ENCODE results near the gene CUEDC2.

CUEDC2 gene

GRCh38 chr10:102400598-102401341 lies 31.6 kb downstream of the CUEDC2 start:
- Histone ChIP-seq H3K27me3 (ENCODE audit: control insufficient read depth, insufficient read depth, low read length) (0 out of 2 replicates have a peak, but pooled peaks cover 5% of the 10 kb centered on the region), H3K27ac (ENCODE audit: low read depth, low read length) (no peak overlapping the region), H3K36me3 (ENCODE audit: control insufficient read depth, insufficient read depth, low read length) (peaks cover 32% of the 10 kb centered on the region), H3K9ac (ENCODE audit: low read depth, low read length) (no peak overlapping the region), H3K9me3 (ENCODE audit: control insufficient read depth, insufficient read depth, low read length) (no peaks in the 10 kb centered on the region), H3K4me1 (ENCODE audit: control insufficient read depth, insufficient read depth, low read length) (peaks cover 10% of the 10 kb centered on the region), H3K4me3 (ENCODE audit: low read depth, low read length) (no peak overlapping the region)

GRCh38 chr10:102400076-102400475 lies 32.3 kb downstream of the CUEDC2 start:
- H3K9me3 ChIP-seq (ENCODE audit: control insufficient read depth, insufficient read depth, low read length): no peaks in the 10 kb centered on the region
- H3K9ac ChIP-seq (ENCODE audit: low read depth, low read length): no peak overlapping the region
- peaks cover 7% of the 10 kb centered on the region; the same call in 1 of the 2 replicates for H3K27me3 ChIP-seq (ENCODE audit: control insufficient read depth, insufficient read depth, low read length)
- H3K27ac ChIP-seq (ENCODE audit: low read depth, low read length): no peak overlapping the region
- peaks cover 10% of the 10 kb centered on the region for H3K4me1 ChIP-seq (ENCODE audit: control insufficient read depth, insufficient read depth, low read length)
- peak overlapping the region; percentile 69; the same call in 1 of the 2 replicates for H3K4me3 ChIP-seq (ENCODE audit: low read depth, low read length)
- peaks cover 32% of the 10 kb centered on the region for H3K36me3 ChIP-seq (ENCODE audit: control insufficient read depth, insufficient read depth, low read length)

- Histone ChIP-seq H3K4me1 (ENCODE audit: control insufficient read depth, insufficient read depth, low read length) (peaks cover 14% of the 10 kb centered on the region), H3K9ac (ENCODE audit: low read depth, low read length) (no peak overlapping the region), H3K36me3 (ENCODE audit: control insufficient read depth, insufficient read depth, low read length) (peaks cover 32% of the 10 kb centered on the region), H3K27ac (ENCODE audit: low read depth, low read length) (peak overlapping the region; percentile 63), H3K27me3 (ENCODE audit: control insufficient read depth, insufficient read depth, low read length) (peaks cover 14% of the 10 kb centered on the region), H3K9me3 (ENCODE audit: control insufficient read depth, insufficient read depth, low read length) (no peaks in the 10 kb centered on the region), H3K4me3 (ENCODE audit: low read depth, low read length) (peak overlapping the region; percentile 69)
These were observed 33.0 kb downstream of the CUEDC2 start for GRCh38 chr10:102399217-102400021.

GRCh38 chr10:102398172-102399020 lies 34.0 kb downstream of the CUEDC2 start:
- Histone ChIP-seq H3K36me3 (ENCODE audit: control insufficient read depth, insufficient read depth, low read length) (peaks cover 32% of the 10 kb centered on the region), H3K4me1 (ENCODE audit: control insufficient read depth, insufficient read depth, low read length) (peaks cover 16% of the 10 kb centered on the region), H3K27ac (ENCODE audit: low read depth, low read length) (no peak overlapping the region), H3K9ac (ENCODE audit: low read depth, low read length) (no peak overlapping the region), H3K4me3 (ENCODE audit: low read depth, low read length) (no peak overlapping the region), H3K9me3 (ENCODE audit: control insufficient read depth, insufficient read depth, low read length) (no peaks in the 10 kb centered on the region), H3K27me3 (ENCODE audit: control insufficient read depth, insufficient read depth, low read length) (peaks cover 16% of the 10 kb centered on the region)

- no peaks in the 10 kb centered on the region for H3K9me3 ChIP-seq (ENCODE audit: control insufficient read depth, insufficient read depth, low read length)
- H3K27me3 ChIP-seq (ENCODE audit: control insufficient read depth, insufficient read depth, low read length): peaks cover 25% of the 10 kb centered on the region
- H3K4me1 ChIP-seq (ENCODE audit: control insufficient read depth, insufficient read depth, low read length): peaks cover 16% of the 10 kb centered on the region
- no peak overlapping the region for H3K9ac ChIP-seq (ENCODE audit: low read depth, low read length)
- peaks cover 32% of the 10 kb centered on the region for H3K36me3 ChIP-seq (ENCODE audit: control insufficient read depth, insufficient read depth, low read length)
- no peak overlapping the region for H3K4me3 ChIP-seq (ENCODE audit: low read depth, low read length)
- no peak overlapping the region for H3K27ac ChIP-seq (ENCODE audit: low read depth, low read length)
These were observed 34.9 kb downstream of the CUEDC2 start for GRCh38 chr10:102397222-102398171.

- Histone ChIP-seq H3K36me3 (ENCODE audit: control insufficient read depth, insufficient read depth, low read length) (peaks cover 31% of the 10 kb centered on the region), H3K4me3 (ENCODE audit: low read depth, low read length) (no peak overlapping the region), H3K27ac (ENCODE audit: low read depth, low read length) (no peak overlapping the region), H3K27me3 (ENCODE audit: control insufficient read depth, insufficient read depth, low read length) (peaks cover 28% of the 10 kb centered on the region), H3K4me1 (ENCODE audit: control insufficient read depth, insufficient read depth, low read length) (peaks cover 20% of the 10 kb centered on the region), H3K9ac (ENCODE audit: low read depth, low read length) (no peak overlapping the region), H3K9me3 (ENCODE audit: control insufficient read depth, insufficient read depth, low read length) (no peaks in the 10 kb centered on the region)
These were observed 35.6 kb downstream of the CUEDC2 start for GRCh38 chr10:102396730-102397151.

- H3K36me3 ChIP-seq (ENCODE audit: control insufficient read depth, insufficient read depth, low read length): peaks cover 26% of the 10 kb centered on the region
- H3K9me3 ChIP-seq (ENCODE audit: control insufficient read depth, insufficient read depth, low read length): no peaks in the 10 kb centered on the region
- peaks cover 20% of the 10 kb centered on the region for H3K4me1 ChIP-seq (ENCODE audit: control insufficient read depth, insufficient read depth, low read length)
- peaks cover 28% of the 10 kb centered on the region for H3K27me3 ChIP-seq (ENCODE audit: control insufficient read depth, insufficient read depth, low read length)
- H3K27ac ChIP-seq (ENCODE audit: low read depth, low read length): no peak overlapping the region
- H3K4me3 ChIP-seq (ENCODE audit: low read depth, low read length): peak overlapping the region; percentile 84
- no peak overlapping the region; the same call in 1 of the 2 replicates for H3K9ac ChIP-seq (ENCODE audit: low read depth, low read length)
These were observed 36.1 kb downstream of the CUEDC2 start for GRCh38 chr10:102396317-102396650.

GRCh38 chr10:102395400-102396316 lies 36.7 kb downstream of the CUEDC2 start, which contains the start of gene NFKB2:
TSS of gene NFKB2 (plus strand) at chr10:102395705. CDS start at chr10:102395960, 255 bp downstream.
- peaks cover 20% of the 10 kb centered on the region for H3K4me1 ChIP-seq (ENCODE audit: control insufficient read depth, insufficient read depth, low read length)
- H3K27ac ChIP-seq (ENCODE audit: low read depth, low read length): peak within 1 kb of the TSS; percentile 75
- peak within 1 kb of the TSS; percentile 84 for H3K4me3 ChIP-seq (ENCODE audit: low read depth, low read length)
- peaks cover 30% of the 10 kb centered on the region for H3K27me3 ChIP-seq (ENCODE audit: control insufficient read depth, insufficient read depth, low read length)
- peak within 1 kb of the TSS; percentile 56 for H3K9ac ChIP-seq (ENCODE audit: low read depth, low read length)
- peaks cover 21% of the 10 kb centered on the region for H3K36me3 ChIP-seq (ENCODE audit: control insufficient read depth, insufficient read depth, low read length)
- H3K9me3 ChIP-seq (ENCODE audit: control insufficient read depth, insufficient read depth, low read length): no peaks in the 10 kb centered on the region

GRCh38 chr10:102394801-102395399 lies 37.5 kb downstream of the CUEDC2 start:
- Histone ChIP-seq H3K9me3 (ENCODE audit: control insufficient read depth, insufficient read depth, low read length) (no peaks in the 10 kb centered on the region), H3K27me3 (ENCODE audit: control insufficient read depth, insufficient read depth, low read length) (peaks cover 28% of the 10 kb centered on the region), H3K4me3 (ENCODE audit: low read depth, low read length) (peak overlapping the region; percentile 84), H3K36me3 (ENCODE audit: control insufficient read depth, insufficient read depth, low read length) (peaks cover 17% of the 10 kb centered on the region), H3K27ac (ENCODE audit: low read depth, low read length) (peak overlapping the region; percentile 4), H3K9ac (ENCODE audit: low read depth, low read length) (peak overlapping the region; percentile 29; the same call in 1 of the 2 replicates), H3K4me1 (ENCODE audit: control insufficient read depth, insufficient read depth, low read length) (peaks cover 20% of the 10 kb centered on the region)

All from HUES48 (cell line).